Measurements from ENCODE around the gene OR52K1.
A peak's percentile ranks its signal among the peaks of the same experiment; 100 is the strongest.

The OR52K1 gene

DNA sequence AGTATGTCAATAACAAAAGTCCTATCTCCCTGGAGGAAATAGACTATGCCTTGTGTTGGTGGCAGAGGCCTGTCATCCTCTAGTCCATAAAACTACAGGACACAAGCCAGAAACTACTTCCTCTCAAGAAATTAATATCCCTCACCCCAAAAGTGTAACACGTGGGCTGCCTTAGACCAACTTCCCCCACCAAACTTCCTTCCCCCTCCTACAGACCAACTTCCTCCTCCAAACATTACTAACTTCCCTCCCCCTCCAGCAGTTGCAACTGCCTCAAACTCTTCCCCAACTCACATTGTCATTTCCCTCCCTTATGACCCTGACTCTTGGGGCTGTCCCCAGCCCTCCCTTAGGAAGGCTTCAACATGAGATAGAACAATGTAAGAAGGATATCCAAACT lies 27.0 kb upstream of the OR52K1 start:
- Histone ChIP-seq H2BK15ac (ENCODE audit: low read length) (no peak overlapping the region), H2AFZ (ENCODE audit: low read length) (no peak overlapping the region), H3K4ac (ENCODE audit: low read length) (no peak overlapping the region), H2BK12ac (ENCODE audit: low read length) (no peak overlapping the region), H3K18ac (ENCODE audit: low read length) (no peak overlapping the region), H4K8ac (ENCODE audit: low read depth, low read length) (no peak overlapping the region), H2BK120ac (ENCODE audit: low read depth, low read length) (no peak overlapping the region), H3K9me3 (replicated peaks in 1 of 2; ENCODE audit: control insufficient read depth in 2 of 2, insufficient read depth in 1 of 2, low read depth in 1 of 2, low read length in 2 of 2) (no peaks in the 10 kb centered on the region), H3K27me3 (ENCODE audit: control insufficient read depth in 3 of 3, insufficient read depth in 3 of 3, low read depth in 1 of 3, low read length in 3 of 3) (peaks cover 0 to 11% (median 0%) of the 10 kb centered on the region in 3 experiments), H3K79me1 (ENCODE audit: low read depth, low read length) (no peaks in the 10 kb centered on the region), H3K36me3 (replicated peaks in 1 of 2; ENCODE audit: control insufficient read depth in 2 of 2, insufficient read depth in 2 of 2, low read length in 2 of 2) (no peaks in the 10 kb centered on the region), H3K4me2 (ENCODE audit: insufficient read depth, low read length, poor library complexity, severe bottlenecking) (no peak overlapping the region), H3K23ac (ENCODE audit: low read depth, low read length, poor library complexity) (no peak overlapping the region), H3K4me3 (ENCODE audit: low read length in 2 of 2) (no peak overlapping the region), H3K4me1 (ENCODE audit: control insufficient read depth in 2 of 2, insufficient read depth in 1 of 2, low read depth in 1 of 2, low read length in 2 of 2) (no peaks in the 10 kb centered on the region), H3K9ac (ENCODE audit: low read depth, low read length, poor library complexity) (no peak overlapping the region), H3K27ac (replicated peaks; ENCODE audit: low read length) (no peak overlapping the region), H4K91ac (ENCODE audit: low read depth, low read length, poor library complexity) (no peak overlapping the region), H2BK5ac (ENCODE audit: low read length) (no peak overlapping the region), H3K14ac (ENCODE audit: low read length) (no peak overlapping the region), H2AK5ac (ENCODE audit: low read depth, low read length) (no peak overlapping the region)
- no peak for DNase-seq (ENCODE audit: low spot score)
- WGBS, 2 donors (ENCODE audit: extremely low coverage in 2 of 2, insufficient read length in 2 of 2, insufficient replicate concordance in 1 of 2): no CpG with 5 or more reads among the region's 1 CpG

DNA sequence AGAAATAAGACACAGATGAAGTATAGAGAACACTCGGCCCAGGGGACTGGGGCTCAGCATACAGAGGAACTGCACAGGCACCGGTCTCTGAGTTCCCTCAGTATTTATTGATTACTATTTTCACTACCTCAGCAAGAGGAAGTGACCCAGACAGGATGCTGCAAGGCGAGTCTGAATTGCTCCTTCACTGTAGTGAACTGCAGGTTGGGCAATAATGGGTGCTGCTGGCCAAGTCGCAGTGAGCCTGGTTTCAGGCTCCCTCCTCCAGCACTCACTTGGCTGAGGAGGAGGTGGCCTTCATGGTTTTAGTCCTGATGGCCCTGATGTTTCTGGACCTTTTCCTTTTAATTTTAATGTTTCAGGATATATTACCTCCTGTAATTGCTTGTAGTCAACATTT lies 22.9 kb upstream of the OR52K1 start:
- no CpG with 5 or more reads among the region's 4 CpGs for WGBS, 2 donors (ENCODE audit: extremely low coverage in 2 of 2, insufficient read length in 2 of 2, insufficient replicate concordance in 1 of 2)
- H3K36me3 ChIP-seq (replicated peaks in 1 of 2; ENCODE audit: control insufficient read depth in 2 of 2, insufficient read depth in 2 of 2, low read length in 2 of 2): no peaks in the 10 kb centered on the region
- H3K4me1 ChIP-seq (ENCODE audit: control insufficient read depth in 2 of 2, insufficient read depth in 1 of 2, low read depth in 1 of 2, low read length in 2 of 2): no peaks in the 10 kb centered on the region
- no peak overlapping the region for H3K23ac ChIP-seq (ENCODE audit: low read depth, low read length, poor library complexity)
- H3K4me3 ChIP-seq (ENCODE audit: low read length in 2 of 2): no peak overlapping the region
- H2BK5ac ChIP-seq (ENCODE audit: low read length): no peak overlapping the region
- no peak overlapping the region for H4K8ac ChIP-seq (ENCODE audit: low read depth, low read length)
- H3K4ac ChIP-seq (ENCODE audit: low read length): no peak overlapping the region
- H3K18ac ChIP-seq (ENCODE audit: low read length): no peak overlapping the region
- peaks cover 0 to 10% (median 0%) of the 10 kb centered on the region in 3 experiments for H3K27me3 ChIP-seq (ENCODE audit: control insufficient read depth in 3 of 3, insufficient read depth in 3 of 3, low read depth in 1 of 3, low read length in 3 of 3)
- H2BK120ac ChIP-seq (ENCODE audit: low read depth, low read length): no peak overlapping the region
- H3K9ac ChIP-seq (ENCODE audit: low read depth, low read length, poor library complexity): no peak overlapping the region
- H3K9me3 ChIP-seq (replicated peaks in 1 of 2; ENCODE audit: control insufficient read depth in 2 of 2, insufficient read depth in 1 of 2, low read depth in 1 of 2, low read length in 2 of 2): peaks cover 0 to 3% of the 10 kb centered on the region in 2 donors
- DNase-seq (ENCODE audit: low spot score): no peak
- H3K4me2 ChIP-seq (ENCODE audit: insufficient read depth, low read length, poor library complexity, severe bottlenecking): no peak overlapping the region
- no peak overlapping the region for H3K27ac ChIP-seq (replicated peaks; ENCODE audit: low read length)
- no peaks in the 10 kb centered on the region for H3K79me1 ChIP-seq (ENCODE audit: low read depth, low read length)
- no peak overlapping the region for H2BK15ac ChIP-seq (ENCODE audit: low read length)
- no peak overlapping the region for H3K14ac ChIP-seq (ENCODE audit: low read length)
- H4K91ac ChIP-seq (ENCODE audit: low read depth, low read length, poor library complexity): no peak overlapping the region
- H2AFZ ChIP-seq (ENCODE audit: low read length): no peak overlapping the region
- H2AK5ac ChIP-seq (ENCODE audit: low read depth, low read length): no peak overlapping the region
- no peak overlapping the region for H2BK12ac ChIP-seq (ENCODE audit: low read length)

DNA sequence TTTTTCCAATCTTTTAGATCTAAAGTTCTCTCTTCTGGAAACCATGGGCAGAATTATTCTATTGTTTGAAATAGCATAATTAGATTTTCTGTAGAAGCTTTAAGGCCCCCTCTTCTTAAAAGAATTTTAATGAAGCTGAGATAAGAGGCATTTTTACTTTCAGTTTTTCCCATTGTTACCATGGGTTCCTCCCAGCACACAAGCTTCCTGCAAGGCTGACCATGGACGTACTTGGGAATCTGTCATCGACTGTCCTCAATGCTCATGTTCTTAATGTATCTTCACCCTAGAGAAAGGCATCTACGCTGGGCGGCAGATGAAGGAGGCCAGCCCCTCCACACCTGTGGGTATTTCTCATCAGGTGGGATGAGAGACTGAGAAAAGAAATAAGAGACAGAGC lies 22.3 kb upstream of the OR52K1 start:
- no peak overlapping the region for H2BK12ac ChIP-seq (ENCODE audit: low read length)
- H2AK5ac ChIP-seq (ENCODE audit: low read depth, low read length): no peak overlapping the region
- H2BK15ac ChIP-seq (ENCODE audit: low read length): no peak overlapping the region
- H3K4me1 ChIP-seq (ENCODE audit: control insufficient read depth in 2 of 2, insufficient read depth in 1 of 2, low read depth in 1 of 2, low read length in 2 of 2): no peaks in the 10 kb centered on the region
- H3K18ac ChIP-seq (ENCODE audit: low read length): no peak overlapping the region
- no peak overlapping the region for H2BK120ac ChIP-seq (ENCODE audit: low read depth, low read length)
- H3K23ac ChIP-seq (ENCODE audit: low read depth, low read length, poor library complexity): no peak overlapping the region
- WGBS, 2 donors (ENCODE audit: extremely low coverage in 2 of 2, insufficient read length in 2 of 2, insufficient replicate concordance in 1 of 2): no CpG with 5 or more reads among the region's 4 CpGs
- no peak overlapping the region for H2BK5ac ChIP-seq (ENCODE audit: low read length)
- H3K9me3 ChIP-seq (replicated peaks in 1 of 2; ENCODE audit: control insufficient read depth in 2 of 2, insufficient read depth in 1 of 2, low read depth in 1 of 2, low read length in 2 of 2): peaks cover 4 to 5% of the 10 kb centered on the region in 2 donors
- H2AFZ ChIP-seq (ENCODE audit: low read length): no peak overlapping the region
- H3K27ac ChIP-seq (replicated peaks; ENCODE audit: low read length): no peak overlapping the region
- H4K8ac ChIP-seq (ENCODE audit: low read depth, low read length): no peak overlapping the region
- H4K91ac ChIP-seq (ENCODE audit: low read depth, low read length, poor library complexity): no peak overlapping the region
- H3K79me1 ChIP-seq (ENCODE audit: low read depth, low read length): no peaks in the 10 kb centered on the region
- H3K4ac ChIP-seq (ENCODE audit: low read length): no peak overlapping the region
- DNase-seq (ENCODE audit: low spot score): no peak
- no peak overlapping the region for H3K4me2 ChIP-seq (ENCODE audit: insufficient read depth, low read length, poor library complexity, severe bottlenecking)
- H3K4me3 ChIP-seq (ENCODE audit: low read length in 2 of 2): no peak overlapping the region
- peaks cover 0 to 6% (median 0%) of the 10 kb centered on the region in 3 experiments for H3K27me3 ChIP-seq (ENCODE audit: control insufficient read depth in 3 of 3, insufficient read depth in 3 of 3, low read depth in 1 of 3, low read length in 3 of 3)
- H3K36me3 ChIP-seq (replicated peaks in 1 of 2; ENCODE audit: control insufficient read depth in 2 of 2, insufficient read depth in 2 of 2, low read length in 2 of 2): no peaks in the 10 kb centered on the region
- no peak overlapping the region for H3K9ac ChIP-seq (ENCODE audit: low read depth, low read length, poor library complexity)
- H3K14ac ChIP-seq (ENCODE audit: low read length): no peak overlapping the region

DNA sequence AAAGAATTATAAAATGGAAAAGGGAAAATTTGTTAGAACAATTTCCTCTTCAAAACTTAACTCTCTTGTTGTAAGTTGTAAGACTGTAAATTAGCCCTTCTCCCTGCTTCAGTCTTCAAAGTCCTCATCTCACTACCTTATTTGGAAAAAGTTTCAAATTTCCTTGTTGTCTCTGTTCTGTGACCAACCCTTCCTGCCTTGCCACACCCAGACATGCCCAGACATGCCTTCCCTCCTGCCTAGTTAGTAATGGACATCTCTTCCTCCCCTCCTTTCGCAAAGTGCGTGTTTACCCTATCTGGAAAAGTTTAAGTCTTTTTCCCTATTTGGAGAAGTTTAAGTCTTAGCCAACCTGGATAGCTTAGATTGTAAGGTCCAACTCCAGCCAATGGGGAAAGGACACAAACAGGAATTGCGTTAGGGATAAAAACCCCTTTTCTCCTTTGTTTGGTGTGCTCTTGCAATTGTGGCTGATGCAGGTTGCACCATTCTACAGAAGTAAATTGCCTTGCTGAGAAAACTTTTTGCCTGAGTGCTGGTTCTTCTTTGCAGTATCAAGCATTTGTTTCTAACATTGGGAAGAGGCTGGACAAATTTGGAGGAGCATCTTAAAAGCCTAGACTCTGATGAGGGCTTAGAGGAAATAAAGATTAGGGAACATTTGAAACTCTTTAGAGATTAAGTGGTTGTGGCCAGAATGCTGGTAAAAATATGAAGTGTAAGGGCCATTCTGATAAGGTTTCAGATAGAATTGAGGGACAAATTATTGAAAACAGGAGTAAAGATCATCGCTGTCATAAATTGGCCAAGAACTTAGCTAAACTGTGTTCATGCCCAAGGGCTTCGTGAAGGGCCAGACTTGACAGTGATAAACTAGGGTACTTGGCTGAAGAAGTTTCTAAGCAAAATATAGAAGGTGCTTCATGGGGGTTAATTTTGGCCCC lies 18.0 kb upstream of the OR52K1 start:
- H4K8ac ChIP-seq (ENCODE audit: low read depth, low read length): no peak overlapping the region
- no peak overlapping the region for H2AK5ac ChIP-seq (ENCODE audit: low read depth, low read length)
- H3K4me3 ChIP-seq (ENCODE audit: low read length in 2 of 2): no peak overlapping the region
- no peak overlapping the region for H2BK5ac ChIP-seq (ENCODE audit: low read length)
- H2AFZ ChIP-seq (ENCODE audit: low read length): peak overlapping the region; percentile 11
- no peak overlapping the region for H3K4ac ChIP-seq (ENCODE audit: low read length)
- H3K14ac ChIP-seq (ENCODE audit: low read length): no peak overlapping the region
- no peak overlapping the region for H3K4me2 ChIP-seq (ENCODE audit: insufficient read depth, low read length, poor library complexity, severe bottlenecking)
- no peak overlapping the region for H2BK15ac ChIP-seq (ENCODE audit: low read length)
- H2BK12ac ChIP-seq (ENCODE audit: low read length): no peak overlapping the region
- DNase-seq (ENCODE audit: low spot score): no peak
- H3K27ac ChIP-seq (replicated peaks; ENCODE audit: low read length): no peak overlapping the region
- no CpG with 5 or more reads among the region's 5 CpGs for WGBS, 2 donors (ENCODE audit: extremely low coverage in 2 of 2, insufficient read length in 2 of 2, insufficient replicate concordance in 1 of 2)
- no peaks in the 10 kb centered on the region for H3K4me1 ChIP-seq (ENCODE audit: control insufficient read depth in 2 of 2, insufficient read depth in 1 of 2, low read depth in 1 of 2, low read length in 2 of 2)
- H3K36me3 ChIP-seq (replicated peaks in 1 of 2; ENCODE audit: control insufficient read depth in 2 of 2, insufficient read depth in 2 of 2, low read length in 2 of 2): no peaks in the 10 kb centered on the region
- no peaks in the 10 kb centered on the region for H3K79me1 ChIP-seq (ENCODE audit: low read depth, low read length)
- no peak overlapping the region for H3K9ac ChIP-seq (ENCODE audit: low read depth, low read length, poor library complexity)
- no peak overlapping the region for H4K91ac ChIP-seq (ENCODE audit: low read depth, low read length, poor library complexity)
- peaks cover 5% of the 10 kb centered on the region in 2 donors for H3K9me3 ChIP-seq (replicated peaks in 1 of 2; ENCODE audit: control insufficient read depth in 2 of 2, insufficient read depth in 1 of 2, low read depth in 1 of 2, low read length in 2 of 2)
- H3K27me3 ChIP-seq (ENCODE audit: control insufficient read depth in 3 of 3, insufficient read depth in 3 of 3, low read depth in 1 of 3, low read length in 3 of 3): peaks cover 0 to 3% (median 0%) of the 10 kb centered on the region in 3 experiments
- no peak overlapping the region for H3K18ac ChIP-seq (ENCODE audit: low read length)
- H3K23ac ChIP-seq (ENCODE audit: low read depth, low read length, poor library complexity): no peak overlapping the region
- no peak overlapping the region for H2BK120ac ChIP-seq (ENCODE audit: low read depth, low read length)

Measured in neuronal stem cell (in vitro differentiated cells).